Cardiac septum (tissue), 1 donor: ENCODE data around the gene LSMEM2. TPM values are rescaled to one million over a fixed set of nuclear protein-coding genes. Genes with fewer than 3 reads are reported as not detected.
"Not testable (repeated sequence)": the region's sequence is repeated elsewhere in the genome, so short reads cannot be mapped to it uniquely, and the experiment has no call there.

Experiments used
- DNase-seq: peaks from one replicate; pipeline ENCODE4 v3.0.0-alpha.2; 2020; ENCODE audit warnings: low spot score
- intact Hi-C: fragments of 100-400 bp; cut with DNase I; formaldehyde crosslinking; loops from one replicate; pipeline ENCODE4 v1.14.0; 2022
- total RNA-seq: library from RNA; stranded (reverse); fragmentation: NEBNext Ultra II Directional; extraction: Animal tissue kit (Norgen Biotek cat#: 25700); gene quantifications from one replicate; pipeline ENCODE4 v1.2.1, GENCODE V29; 2021
- donor health status: DM: no; HTN: no; CAD: no.

LSMEM2 gene
- total RNA-seq, 1 donor from 2014 or later = 25.7 TPM

GRCh38 chr3:50274371-50275104, 4.3 kb upstream of the LSMEM2 start:
- intact Hi-C loops = loop anchor here (2.0 to 5.0 kb wide), 2 partner anchors 50 to 152 kb away; no protein-coding TSS in a partner anchor
- DNase-seq = no peak

- intact Hi-C loops = loop anchor here (2.0 kb wide), 1 partner anchor 49 kb away; no protein-coding TSS in a partner anchor
- no peak for DNase-seq
Measured at GRCh38 chr3:50275141-50275995, 3.5 kb upstream of the LSMEM2 start.

- DNase-seq = no peak
Measured at GRCh38 chr3:50275996-50276761, 2.7 kb upstream of the LSMEM2 start.

GRCh38 chr3:50276762-50277101, 2.2 kb upstream of the LSMEM2 start:
- DNase-seq = no peak
- intact Hi-C loops = no loop called here

More at GRCh38 chr3:50275996-50276761, 2.7 kb upstream of the LSMEM2 start:
- intact Hi-C loops = loop anchor here (2.0 kb wide), 1 partner anchor 49 kb away; no protein-coding TSS in a partner anchor

GRCh38 chr3:50278123-50278879, 586 bp upstream of the LSMEM2 start:
- intact Hi-C loops = no loop called here
- no peak for DNase-seq

- intact Hi-C loops = no loop called here
- DNase-seq = no peak
Measured at GRCh38 chr3:50279255-50280016, 549 bp downstream of the LSMEM2 start.

GRCh38 chr3:50284121-50284520, 5.2 kb downstream of the LSMEM2 start:
- DNase-seq, intact Hi-C loops: not testable (repeated sequence)

DNA sequence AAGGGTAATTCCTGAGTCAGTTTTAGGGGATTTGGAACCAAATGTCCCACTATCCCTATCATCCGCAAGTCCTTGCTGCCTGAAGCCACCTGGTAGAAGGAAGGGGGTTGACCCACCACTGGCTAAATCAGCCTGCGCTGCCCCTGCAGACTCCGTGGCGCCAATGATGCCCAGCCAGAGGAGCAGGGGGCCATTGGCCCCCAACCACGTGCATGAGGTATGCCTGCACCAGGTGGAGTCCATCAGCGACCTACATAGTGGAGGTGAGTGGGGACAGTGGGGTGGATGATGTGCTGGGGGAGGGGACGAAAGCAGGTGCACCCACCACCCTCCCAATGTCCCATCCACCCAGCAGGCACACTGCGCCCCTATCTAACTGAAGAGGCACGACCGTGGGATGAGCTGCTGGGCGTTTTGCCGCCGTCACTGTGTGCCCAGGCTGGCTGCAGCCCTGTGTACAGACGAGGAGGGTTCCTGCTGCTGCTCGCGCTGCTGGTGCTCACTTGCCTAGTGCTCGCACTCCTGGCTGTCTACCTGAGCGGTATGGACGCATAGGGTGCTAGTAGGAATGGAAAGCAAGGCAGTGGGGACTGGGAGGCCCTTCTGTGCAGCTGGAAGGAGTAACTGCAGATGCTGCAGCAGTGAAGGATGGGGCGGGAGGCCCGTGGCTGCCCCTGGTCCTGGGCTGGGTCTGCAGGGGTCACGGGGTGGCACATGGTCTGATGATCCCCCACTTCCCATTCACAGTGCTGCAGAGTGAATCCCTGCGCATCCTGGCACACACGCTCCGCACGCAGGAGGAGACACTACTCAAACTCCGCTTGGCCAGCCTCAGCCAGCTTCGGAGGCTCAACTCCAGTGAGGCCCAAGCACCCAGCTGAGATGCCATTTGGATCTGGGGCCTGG, 7.7 kb downstream of the LSMEM2 start:
- intact Hi-C loops = loop anchor here (5.0 kb wide), 1 partner anchor 41 kb away; the partner anchor contains the start of gene TUSC2
- no peak for DNase-seq

DNA sequence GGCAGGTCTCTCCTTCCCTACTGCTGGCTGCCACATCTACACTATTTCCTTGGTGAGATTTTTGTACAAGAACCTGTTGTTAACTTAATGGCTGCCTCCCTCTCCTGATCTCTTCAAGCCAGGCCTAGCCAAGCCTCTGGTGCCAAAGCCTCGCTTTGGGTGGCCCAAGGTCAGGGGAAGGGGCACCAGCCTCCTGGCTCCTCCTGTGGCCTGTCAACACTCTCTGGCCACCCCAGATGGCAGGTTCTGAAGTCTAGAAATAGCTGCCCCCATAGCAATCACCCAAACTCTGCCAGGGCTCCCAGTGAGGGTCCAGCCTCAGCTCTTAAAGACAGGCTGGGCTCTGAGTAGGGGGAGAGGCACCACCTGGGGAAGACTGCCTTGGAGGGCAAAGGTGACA, 8.4 kb downstream of the LSMEM2 start:
- intact Hi-C loops = loop anchor here (5.0 kb wide), 1 partner anchor 40 kb away; the partner anchor contains the start of gene TUSC2
- DNase-seq = no peak

- no peak for DNase-seq
- intact Hi-C loops = loop anchor here (5.0 kb wide), 1 partner anchor 39 kb away; the partner anchor contains the start of gene TUSC2
Measured at GRCh38 chr3:50288387-50289007, 9.6 kb downstream of the LSMEM2 start.

GRCh38 chr3:50289130-50289529, 10.2 kb downstream of the LSMEM2 start:
- intact Hi-C loops = loop anchor here (5.0 kb wide), 1 partner anchor 38 kb away; the partner anchor contains the start of gene TUSC2
- no peak for DNase-seq

DNA sequence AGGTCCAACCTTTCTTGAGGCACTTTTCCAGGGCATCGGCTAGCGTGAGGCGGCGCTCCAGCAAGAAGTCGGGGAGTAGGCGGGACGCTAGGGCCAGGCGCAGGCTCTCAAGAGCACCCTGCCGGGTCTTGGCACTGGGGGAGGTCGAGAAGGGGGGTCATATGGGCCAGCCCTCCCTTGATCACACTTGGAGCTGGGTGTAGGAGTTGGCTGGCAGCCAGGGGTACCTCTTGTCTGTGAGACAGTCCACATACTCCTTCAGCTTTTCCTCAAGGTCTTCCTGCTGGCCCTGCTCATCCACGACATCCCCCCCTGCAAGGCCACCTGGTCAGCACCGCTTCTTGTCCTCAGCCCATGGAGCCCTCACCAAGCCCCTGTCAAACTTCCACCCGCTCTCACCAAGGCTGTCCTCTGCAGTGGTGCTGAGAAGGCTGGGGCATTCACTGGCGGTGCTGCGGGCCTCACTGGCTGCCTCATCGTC, 11.3 kb downstream of the LSMEM2 start:
- intact Hi-C loops = no loop called here
- no peak for DNase-seq

GRCh38 chr3:50292159-50293078, 13.5 kb downstream of the LSMEM2 start, which contains the start of gene IFRD2:
Gene IFRD2, minus strand, starts transcription at chr3:50292429. Its CDS starts 155 bp downstream, at chr3:50292274.
- peak; percentile 99 for DNase-seq
- intact Hi-C loops = no loop called here

- intact Hi-C loops = no loop called here
- DNase-seq = no peak
Measured at GRCh38 chr3:50293079-50293801, 14.4 kb downstream of the LSMEM2 start.

DNA sequence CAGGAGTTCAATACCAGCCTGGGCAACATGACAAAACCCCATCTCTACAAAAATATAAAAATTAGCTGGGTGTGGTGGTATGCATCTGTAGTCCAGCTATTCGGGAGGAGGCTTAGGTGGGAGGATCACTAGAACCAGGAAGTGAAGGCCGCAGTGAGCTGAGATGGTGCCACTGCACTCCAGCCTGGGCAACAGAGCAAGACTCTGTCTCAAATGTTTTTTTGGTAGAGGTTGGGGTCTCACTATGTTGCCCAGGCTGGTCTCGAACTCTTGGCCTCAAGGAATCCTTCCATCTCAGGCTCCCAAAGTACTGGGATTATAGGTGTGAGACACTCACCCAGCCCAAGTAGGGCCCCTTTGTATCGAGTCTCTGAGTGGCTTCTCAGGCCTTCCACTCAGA, 15.2 kb downstream of the LSMEM2 start:
- DNase-seq = no peak
- intact Hi-C loops = no loop called here
